ENCODE results near the gene MRPS11. TPM values are rescaled to one million over a fixed set of nuclear protein-coding genes. Genes with fewer than 3 reads are reported as not detected.

MRPS11 gene
- total and polyA plus RNA-seq, 2 of the 8 experiments (the other 6 are each of a cell fraction or from before 2014, with no cell fraction given): 41.4 to 59.2 TPM

DNA sequence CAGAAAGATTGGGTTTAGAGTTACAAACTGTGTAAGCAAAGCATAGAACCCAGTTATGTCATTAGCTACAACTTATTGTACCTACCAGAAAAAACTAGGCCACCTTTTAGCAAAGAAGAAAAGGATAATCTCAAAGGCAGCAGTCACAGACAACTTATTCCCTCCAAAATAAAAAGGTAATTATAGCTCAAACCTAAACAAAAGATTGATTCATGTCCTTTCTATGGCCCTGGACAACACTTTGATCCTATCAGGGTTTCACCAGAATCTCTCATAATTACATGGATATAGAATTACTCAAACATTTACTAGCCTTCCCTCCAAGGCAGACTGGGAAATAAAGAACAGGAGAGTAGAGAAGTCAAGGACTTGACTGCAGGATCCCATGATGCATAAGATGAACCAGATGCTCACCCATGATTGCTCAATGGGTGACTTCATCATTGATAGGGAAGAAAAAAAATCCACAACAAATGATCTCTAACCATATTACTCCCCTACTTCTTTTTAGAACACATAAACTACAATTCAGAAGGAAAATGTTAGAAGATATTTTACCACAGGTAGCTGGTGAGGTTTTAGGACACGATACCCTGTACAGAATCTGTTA is 61.6 kb downstream of the MRPS11 start:
- no peaks in the 10 kb centered on the region for H3K79me1 ChIP-seq (ENCODE audit: low read depth, low read length)
- 90% methylated on average over 1 of the region's 1 CpG; no CpG with 5 or more reads in 1 of the 2 experiments for WGBS, 2 experiments (ENCODE audit: extremely low coverage in 1 of 2, insufficient coverage in 1 of 2, insufficient read length in 1 of 2, insufficient replicate concordance in 2 of 2, low coverage in 1 of 2, low lambda C conversion rate in 2 of 2, missing lambda C conversion rate in 1 of 2)
- no peak overlapping the region for H3K9ac ChIP-seq (replicated peaks in 1 of 4; ENCODE audit: extremely low read depth in 1 of 4, low read depth in 3 of 4, low read length in 3 of 4)
- H2BK120ac ChIP-seq (replicated peaks; ENCODE audit: low read depth, low read length): no peak overlapping the region
- no peak overlapping the region for H3K4me2 ChIP-seq (ENCODE audit: insufficient read depth in 1 of 2, low read depth in 2 of 2, low read length in 2 of 2)
- H2BK15ac ChIP-seq (ENCODE audit: low read length): no peak overlapping the region
- no peak overlapping the region for H3K23ac ChIP-seq (ENCODE audit: insufficient read length)
- H4K8ac ChIP-seq (ENCODE audit: extremely low read depth, insufficient read depth, low read length): no peak overlapping the region
- no peaks in the 10 kb centered on the region for H3K79me2 ChIP-seq (ENCODE audit: control insufficient read depth in 1 of 2, insufficient read depth in 2 of 2, low read length in 2 of 2)
- H3K18ac ChIP-seq (ENCODE audit: extremely low read depth, low read length): no peak overlapping the region
- H3K9me3 ChIP-seq (ENCODE audit: insufficient read depth in 2 of 2, low read depth in 1 of 2, low read length in 1 of 2): peaks cover 0 to 2% of the 10 kb centered on the region in 2 experiments; a peak in 1 of 4 replicates
- no peaks in the 10 kb centered on the region for H3K4me1 ChIP-seq (replicated peaks in 1 of 4; ENCODE audit: control insufficient read depth in 3 of 4, insufficient read depth in 4 of 4, low read length in 3 of 4)
- H3K27me3 ChIP-seq (replicated peaks in 1 of 4; ENCODE audit: control insufficient read depth in 3 of 4, extremely low read depth in 1 of 4, insufficient read depth in 3 of 4, low read length in 3 of 4): no peaks in the 10 kb centered on the region
- no peak for FAIRE-seq
- H4K20me1 ChIP-seq (replicated peaks in 1 of 2; ENCODE audit: control insufficient read depth in 1 of 2, insufficient read depth in 2 of 2, low read length in 2 of 2): no peaks in the 10 kb centered on the region
- ChIA-PET CTCF (ENCODE audit: partially characterized antibody) (interaction anchor here (0.9 to 1.7 kb wide), 4 partner anchors 10 to 40 kb away, joined by 3 read pairs; no protein-coding TSS in a partner anchor), POLR2A (ENCODE audit: partially characterized antibody) (interaction anchor here (1.6 kb wide), 1 partner anchor 61 kb away, joined by 3 read pairs; the partner anchor contains the start of genes MRPL46 and MRPS11)
- H3K27ac ChIP-seq (ENCODE audit: low read depth, low read length): no peak overlapping the region
- H3K14ac ChIP-seq (ENCODE audit: insufficient read length): no peak overlapping the region
- H2BK12ac ChIP-seq (ENCODE audit: low read depth, low read length): no peak overlapping the region
- no peak overlapping the region for H3K56ac ChIP-seq (replicated peaks; ENCODE audit: insufficient read length, low read depth, low read length)
- no peak overlapping the region for H2BK20ac ChIP-seq (ENCODE audit: low read length)
- DNase-seq (ENCODE audit: low read depth in 1 of 2, low spot score in 2 of 2): no peak
- no peak overlapping the region for H3K4me3 ChIP-seq (ENCODE audit: extremely low read depth in 1 of 4, insufficient read depth in 2 of 4, low read depth in 3 of 4, low read length in 4 of 4)
- H4K91ac ChIP-seq (replicated peaks; ENCODE audit: insufficient read length, low read length): no peak overlapping the region
- no peaks in the 10 kb centered on the region for H3K23me2 ChIP-seq (ENCODE audit: low read depth, low read length)
- no peak overlapping the region for H4K5ac ChIP-seq (ENCODE audit: insufficient read length, low read depth, low read length)
- H3K4ac ChIP-seq (replicated peaks; ENCODE audit: insufficient read length, low read depth, low read length): no peak overlapping the region
- H2AFZ ChIP-seq (ENCODE audit: low read length): no peak overlapping the region
- no peak overlapping the region for H2BK5ac ChIP-seq (ENCODE audit: low read depth, low read length)
- H3K36me3 ChIP-seq (ENCODE audit: control insufficient read depth in 2 of 4, insufficient read depth in 4 of 4, low read length in 3 of 4): peaks cover 0 to 23% (median 10%) of the 10 kb centered on the region in 4 experiments; a peak in 5 of 8 replicates
- no peak overlapping the region for H2AK5ac ChIP-seq (ENCODE audit: low read depth, low read length)
- TF ChIP-seq POLR2A (IDR thresholded peaks at IDR 0.05; ENCODE audit: control extremely low read depth in 1 of 2, low read depth in 2 of 2, low read length in 2 of 2) (no peak), SAP30 (IDR thresholded peaks at IDR 0.05; ENCODE audit: insufficient read depth, insufficient replicate concordance, low read length) (no peak), PHF8 (conservative IDR thresholded peaks at IDR 0.05; ENCODE audit: low read depth, low read length) (no peak), E2F6 (IDR thresholded peaks at IDR 0.05) (no peak), EP300 (IDR thresholded peaks at IDR 0.05; ENCODE audit: borderline replicate concordance in 1 of 2, low read depth in 2 of 2, low read length in 2 of 2) (no peak), MAFK (IDR thresholded peaks at IDR 0.05; ENCODE audit: low read depth, low read length) (no peak)
- TF ChIP-seq, protein P1, sequence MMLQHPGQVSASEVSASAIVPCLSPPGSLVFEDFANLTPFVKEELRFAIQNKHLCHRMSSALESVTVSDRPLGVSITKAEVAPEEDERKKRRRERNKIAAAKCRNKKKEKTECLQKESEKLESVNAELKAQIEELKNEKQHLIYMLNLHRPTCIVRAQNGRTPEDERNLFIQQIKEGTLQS (IDR thresholded peaks at IDR 0.05; ENCODE audit: insufficient read depth, low read depth, low read length): no peak
- TF ChIP-seq, protein P2, sequence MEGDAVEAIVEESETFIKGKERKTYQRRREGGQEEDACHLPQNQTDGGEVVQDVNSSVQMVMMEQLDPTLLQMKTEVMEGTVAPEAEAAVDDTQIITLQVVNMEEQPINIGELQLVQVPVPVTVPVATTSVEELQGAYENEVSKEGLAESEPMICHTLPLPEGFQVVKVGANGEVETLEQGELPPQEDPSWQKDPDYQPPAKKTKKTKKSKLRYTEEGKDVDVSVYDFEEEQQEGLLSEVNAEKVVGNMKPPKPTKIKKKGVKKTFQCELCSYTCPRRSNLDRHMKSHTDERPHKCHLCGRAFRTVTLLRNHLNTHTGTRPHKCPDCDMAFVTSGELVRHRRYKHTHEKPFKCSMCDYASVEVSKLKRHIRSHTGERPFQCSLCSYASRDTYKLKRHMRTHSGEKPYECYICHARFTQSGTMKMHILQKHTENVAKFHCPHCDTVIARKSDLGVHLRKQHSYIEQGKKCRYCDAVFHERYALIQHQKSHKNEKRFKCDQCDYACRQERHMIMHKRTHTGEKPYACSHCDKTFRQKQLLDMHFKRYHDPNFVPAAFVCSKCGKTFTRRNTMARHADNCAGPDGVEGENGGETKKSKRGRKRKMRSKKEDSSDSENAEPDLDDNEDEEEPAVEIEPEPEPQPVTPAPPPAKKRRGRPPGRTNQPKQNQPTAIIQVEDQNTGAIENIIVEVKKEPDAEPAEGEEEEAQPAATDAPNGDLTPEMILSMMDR (IDR thresholded peaks at IDR 0.05; ENCODE audit: control extremely low read depth in 1 of 3, insufficient read depth in 1 of 3, low read depth in 1 of 3, low read length in 3 of 3): no peak

Measured in H1 (cell line).